Neuronal stem cell (in vitro differentiated cells): ENCODE results near the gene ATAT1.

Experiments used
- DNase-seq: peaks from one replicate; pipeline ENCODE4 v3.0.0-alpha.2; 2013; ENCODE audit warnings: low spot score
- H2AFZ ChIP-seq: one replicate; pipeline ENCODE4 v1.6.1; 2013; ENCODE audit warnings: mild to moderate bottlenecking, low read length, inconsistent platforms
- H2AK5ac ChIP-seq: 2 replicates; pipeline ENCODE4 v1.6.1; 2013; ENCODE audit warnings: low read depth, mild to moderate bottlenecking, inconsistent platforms, low read length, moderate library complexity, mixed read lengths
- H2BK120ac ChIP-seq: 2 replicates; pipeline ENCODE4 v1.6.1; 2013; ENCODE audit warnings: low read depth, mild to moderate bottlenecking, inconsistent platforms, low read length, moderate library complexity, mixed read lengths
- H2BK12ac ChIP-seq: one replicate; pipeline ENCODE4 v1.6.1; 2013; ENCODE audit warnings: low read length, inconsistent platforms
- H2BK15ac ChIP-seq: 2 replicates; pipeline ENCODE4 v1.6.1; 2013; ENCODE audit warnings: mild to moderate bottlenecking, low read length, inconsistent platforms, mixed read lengths
- H2BK5ac ChIP-seq: one replicate; pipeline ENCODE4 v1.6.1; 2013; ENCODE audit warnings: inconsistent platforms, mild to moderate bottlenecking, low read length, moderate library complexity
- H3K14ac ChIP-seq: one replicate; pipeline ENCODE4 v1.6.1; 2013; ENCODE audit warnings: low read length, inconsistent platforms
- H3K18ac ChIP-seq: 2 replicates; pipeline ENCODE4 v1.6.1; 2013; ENCODE audit warnings: low read length, inconsistent platforms
- H3K23ac ChIP-seq: 2 replicates; pipeline ENCODE4 v1.6.1; 2013; ENCODE audit warnings: low read depth, mild to moderate bottlenecking, mixed read lengths, low read length, inconsistent platforms; ENCODE audit not compliant: poor library complexity
- H3K27ac ChIP-seq: replicated peaks from 3 replicates; pipeline ENCODE4 v1.5.1; 2013; ENCODE audit warnings: low read length, inconsistent platforms
- H3K27me3 ChIP-seq, 3 experiments: 2 replicates each; pipeline ENCODE4 v1.6.1; 2013; ENCODE audit warnings: low read length in 3 of 3, mild to moderate bottlenecking in 2 of 3, inconsistent platforms in 1 of 3, low read depth in 1 of 3, mixed read lengths in 1 of 3, moderate library complexity in 1 of 3; ENCODE audit not compliant: control insufficient read depth in 3 of 3, insufficient read depth in 3 of 3
- H3K36me3 ChIP-seq, 2 donors: replicated peaks in 1 of 2; 2 replicates each; pipeline ENCODE4 v1.6.1; 2013; ENCODE audit warnings: low read length in 2 of 2; ENCODE audit not compliant: control insufficient read depth in 2 of 2, insufficient read depth in 2 of 2
- H3K4ac ChIP-seq: 2 replicates; pipeline ENCODE4 v1.6.1; 2013; ENCODE audit warnings: inconsistent platforms, mild to moderate bottlenecking, low read length, moderate library complexity
- H3K4me1 ChIP-seq, 2 donors: 1 replicate in 1 of 2; 2 replicates in 1 of 2; pipeline ENCODE4 v1.6.1; 2013; ENCODE audit warnings: low read length in 2 of 2, low read depth in 1 of 2; ENCODE audit not compliant: control insufficient read depth in 2 of 2, insufficient read depth in 1 of 2
- H3K4me2 ChIP-seq: one replicate; pipeline ENCODE4 v1.6.1; 2013; ENCODE audit warnings: mild to moderate bottlenecking, low read length, inconsistent platforms; ENCODE audit not compliant: insufficient read depth, poor library complexity, severe bottlenecking
- H3K4me3 ChIP-seq, 2 donors: 2 replicates each; pipeline ENCODE4 v1.5.1; 2013; ENCODE audit warnings: low read length in 2 of 2, mild to moderate bottlenecking in 2 of 2, inconsistent platforms in 1 of 2, moderate library complexity in 1 of 2
- H3K79me1 ChIP-seq: one replicate; pipeline ENCODE4 v1.6.1; 2013; ENCODE audit warnings: low read depth, mild to moderate bottlenecking, inconsistent platforms, low read length, moderate library complexity
- H3K9ac ChIP-seq: one replicate; pipeline ENCODE4 v1.6.1; 2013; ENCODE audit warnings: mild to moderate bottlenecking, low read depth, low read length, inconsistent platforms; ENCODE audit not compliant: poor library complexity
- H3K9me3 ChIP-seq, 2 donors: replicated peaks in 1 of 2; 2 replicates each; pipeline versions ENCODE3 to v1.6.1; 2013; ENCODE audit warnings: low read length in 2 of 2, mild to moderate bottlenecking in 2 of 2, inconsistent platforms in 1 of 2, low read depth in 1 of 2, mixed read lengths in 1 of 2, moderate library complexity in 1 of 2; ENCODE audit not compliant: control insufficient read depth in 2 of 2, insufficient read depth in 1 of 2
- H4K8ac ChIP-seq: one replicate; pipeline ENCODE4 v1.6.1; 2013; ENCODE audit warnings: low read depth, mild to moderate bottlenecking, inconsistent platforms, low read length, moderate library complexity
- H4K91ac ChIP-seq: one replicate; pipeline ENCODE4 v1.6.1; 2013; ENCODE audit warnings: low read length, low read depth, mild to moderate bottlenecking, inconsistent platforms; ENCODE audit not compliant: poor library complexity
- WGBS, 2 donors: extraction: QIAGEN DNeasy Blood & Tissue Kit; methylation state at CpG; one replicate each; pipeline ENCODE4 v1.1.7; 2013; ENCODE audit warnings: missing lambda C conversion rate in 2 of 2, mixed read lengths in 1 of 2; ENCODE audit not compliant: insufficient read length in 2 of 2, insufficient replicate concordance in 1 of 2; ENCODE audit errors: extremely low coverage in 2 of 2; 5-methylcytosine and 5-hydroxymethylcytosine counted together

ATAT1 gene

GRCh38 chr6:30651143-30651542 is 24.5 kb downstream of the ATAT1 start:
- Histone ChIP-seq H3K4me2 (no peak overlapping the region), H3K4me3 (no peak overlapping the region), H3K9ac (no peak overlapping the region), H3K27ac (no peak overlapping the region), H2BK12ac (no peak overlapping the region), H2AK5ac (no peak overlapping the region), H2BK15ac (no peak overlapping the region), H3K79me1 (peaks cover 8% of the 10 kb centered on the region), H3K14ac (no peak overlapping the region), H2BK5ac (no peak overlapping the region), H3K4me1 (peaks cover 1 to 5% of the 10 kb centered on the region in 2 donors), H3K9me3 (no peaks in the 10 kb centered on the region), H2AFZ (no peak overlapping the region), H3K4ac (no peak overlapping the region), H2BK120ac (no peak overlapping the region), H3K36me3 (peaks cover 29 to 72% of the 10 kb centered on the region in 2 donors), H4K8ac (no peak overlapping the region), H4K91ac (no peak overlapping the region), H3K18ac (no peak overlapping the region), H3K27me3 (no peaks in the 10 kb centered on the region), H3K23ac (no peak overlapping the region)
- WGBS, 2 donors, result no CpG with 5 or more reads among the region's 12 CpGs
- no peak for DNase-seq

DNA sequence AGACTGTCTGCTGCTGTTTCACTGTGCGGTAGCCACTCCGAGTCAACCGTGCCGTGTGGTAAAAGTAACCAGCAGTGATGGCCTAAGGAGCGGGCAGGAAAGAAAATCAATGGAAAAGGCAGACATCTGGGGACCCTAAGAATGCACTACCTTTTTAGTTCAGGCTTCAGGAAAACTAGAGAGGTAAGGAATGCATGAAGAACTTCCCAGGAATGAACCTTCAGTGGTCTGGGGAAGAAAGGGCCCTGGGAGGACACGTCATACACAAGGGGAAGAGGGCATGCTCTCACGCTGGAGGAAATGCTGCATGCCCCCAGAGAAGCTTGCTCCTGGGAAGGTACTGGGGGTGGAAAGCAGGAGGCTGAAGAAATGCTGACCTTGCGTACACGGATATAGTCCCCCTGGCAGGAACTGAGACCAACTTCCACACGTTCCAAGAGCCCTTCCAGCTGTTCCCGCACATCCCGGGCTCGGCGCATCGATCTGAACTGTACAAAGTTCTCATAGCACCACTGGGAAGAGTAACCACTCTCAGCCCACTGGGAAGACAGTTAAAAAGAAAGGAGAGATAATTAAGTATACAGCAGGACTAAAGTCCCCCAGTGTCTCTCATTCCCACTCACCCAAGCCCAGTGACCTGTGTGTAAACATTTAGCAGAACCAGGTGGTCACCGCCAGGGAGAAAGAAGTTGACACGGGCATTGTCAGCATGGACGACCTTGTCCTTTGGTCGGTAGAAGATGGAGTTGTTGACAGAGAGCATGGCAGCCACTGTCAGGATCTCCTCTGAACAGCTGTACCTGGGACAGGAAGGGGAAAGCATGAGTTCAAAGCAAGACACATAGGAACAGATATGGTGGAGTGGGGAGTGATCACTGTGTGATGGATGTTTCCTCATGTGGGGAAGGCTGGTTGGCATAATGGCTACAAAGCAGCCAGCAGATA is 28.4 kb downstream of the ATAT1 start:
- no peak for DNase-seq
- no CpG with 5 or more reads among the region's 19 CpGs for WGBS, 2 donors
- no peaks in the 10 kb centered on the region for H3K4me1 ChIP-seq

DNA sequence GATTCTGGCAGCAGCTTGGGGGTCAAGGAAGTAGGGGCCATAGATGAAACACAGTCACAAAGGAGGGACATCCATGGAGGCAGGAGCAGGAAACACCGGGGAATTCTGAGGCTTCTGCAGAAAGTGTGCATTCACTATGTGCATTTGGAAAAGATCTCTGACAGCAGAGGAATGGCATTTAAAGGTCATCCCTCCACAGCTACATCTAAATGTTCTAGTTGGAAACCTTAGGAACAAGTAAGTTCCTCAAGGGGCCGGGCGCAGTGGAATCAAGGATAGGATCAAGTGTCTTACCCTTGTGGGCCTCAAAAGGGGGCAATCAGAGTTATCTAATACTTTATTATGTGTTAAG is 29.0 kb downstream of the ATAT1 start:
- Histone ChIP-seq H3K9ac (no peak overlapping the region), H4K8ac (no peak overlapping the region), H3K14ac (no peak overlapping the region), H3K79me1 (peaks cover 2% of the 10 kb centered on the region), H3K23ac (no peak overlapping the region), H3K27me3 (no peaks in the 10 kb centered on the region), H3K4me3 (no peak overlapping the region), H3K9me3 (no peaks in the 10 kb centered on the region), H3K36me3 (peaks cover 55 to 94% of the 10 kb centered on the region in 2 donors), H3K18ac (no peak overlapping the region), H3K27ac (no peak overlapping the region), H2AK5ac (no peak overlapping the region), H2BK5ac (no peak overlapping the region), H3K4ac (no peak overlapping the region), H2BK120ac (no peak overlapping the region), H4K91ac (no peak overlapping the region), H2AFZ (no peak overlapping the region), H2BK15ac (no peak overlapping the region), H3K4me1 (no peaks in the 10 kb centered on the region), H3K4me2 (no peak overlapping the region), H2BK12ac (no peak overlapping the region)
- no peak for DNase-seq
- whole genome bisulfite sequencing, 2 donors, result no CpG with 5 or more reads among the region's 3 CpGs

More for the DNA sequence above, 28.4 kb downstream of the ATAT1 start:
- Histone ChIP-seq H3K36me3 (peaks cover 52 to 93% of the 10 kb centered on the region in 2 donors), H3K18ac (no peak overlapping the region), H3K79me1 (peaks cover 2% of the 10 kb centered on the region), H3K9ac (no peak overlapping the region), H2BK120ac (no peak overlapping the region), H4K91ac (no peak overlapping the region), H2BK12ac (no peak overlapping the region), H3K9me3 (no peaks in the 10 kb centered on the region), H3K27ac (no peak overlapping the region), H4K8ac (no peak overlapping the region), H2BK5ac (no peak overlapping the region), H3K4ac (no peak overlapping the region), H3K23ac (no peak overlapping the region), H3K27me3 (no peaks in the 10 kb centered on the region), H2BK15ac (no peak overlapping the region), H3K14ac (no peak overlapping the region), H2AK5ac (no peak overlapping the region), H3K4me3 (no peak overlapping the region), H2AFZ (no peak overlapping the region), H3K4me2 (no peak overlapping the region)

- H3K14ac ChIP-seq, result no peak overlapping the region
- H3K4me2 ChIP-seq, result no peak overlapping the region
- H3K27ac ChIP-seq, result no peak overlapping the region
- no peaks in the 10 kb centered on the region for H3K4me1 ChIP-seq
- no peak overlapping the region for H2BK12ac ChIP-seq
- H3K9ac ChIP-seq, result peak overlapping the region; percentile 15
- H3K9me3 ChIP-seq, result no peaks in the 10 kb centered on the region
- H3K18ac ChIP-seq, result no peak overlapping the region
- H2AFZ ChIP-seq, result no peak overlapping the region
- no peak overlapping the region for H2BK120ac ChIP-seq
- H3K4ac ChIP-seq, result no peak overlapping the region
- H4K8ac ChIP-seq, result no peak overlapping the region
- H2AK5ac ChIP-seq, result no peak overlapping the region
- H3K36me3 ChIP-seq, result peaks cover 59 to 89% of the 10 kb centered on the region in 2 donors
- H4K91ac ChIP-seq, result no peak overlapping the region
- H3K4me3 ChIP-seq, result no peak overlapping the region
- no CpG with 5 or more reads among the region's 7 CpGs for WGBS, 2 donors
- no peak overlapping the region for H3K23ac ChIP-seq
- no peak overlapping the region for H2BK15ac ChIP-seq
- no peak overlapping the region for H2BK5ac ChIP-seq
- H3K79me1 ChIP-seq, result peaks cover 2% of the 10 kb centered on the region
- no peak for DNase-seq
- H3K27me3 ChIP-seq, result no peaks in the 10 kb centered on the region
These were observed 29.8 kb downstream of the ATAT1 start for GRCh38 chr6:30656513-30656912.
